Measurements from ENCODE around the gene GNGT2.
"Not testable (repeated sequence)": the region's sequence is repeated elsewhere in the genome, so short reads cannot be mapped to it uniquely, and the experiment has no call there.

- not testable (repeated sequence) for TF ChIP-seq EZH2 (IDR thresholded peaks at IDR 0.05; ENCODE audit: low read depth); CTCF (conservative IDR thresholded peaks at IDR 0.05)
These were observed 39.7 kb downstream of the GNGT2 start for GRCh38 chr17:49170711-49171110.

Measured in PC-9 (cell line).